Myocyte (in vitro differentiated cells): ENCODE results near the gene SF1. TPM values are rescaled to one million over a fixed set of nuclear protein-coding genes. Genes with fewer than 3 reads are reported as not detected.

Source experiments
- DNase-seq: peaks from one replicate; pipeline ENCODE4 v3.0.0-alpha.2; 2012; ENCODE audit warnings: low read depth
- total RNA-seq: library from RNA; depleted of rRNA; stranded (reverse); fragments of >200 nt; gene quantifications from 2 replicates; pipeline ENCODE4 v1.2.3, GENCODE V29; 2014

Gene SF1
- total RNA-seq, 1 donor from 2014 or later = 97.3 TPM

- no peak for DNase-seq
Observed at GRCh38 chr11:64801561-64802369, 23.4 kb upstream of the SF1 start.

GRCh38 chr11:64801158-64801464 is 22.8 kb upstream of the SF1 start:
- no peak for DNase-seq

GRCh38 chr11:64800303-64801157 is 22.2 kb upstream of the SF1 start:
- no peak for DNase-seq

- DNase-seq = no peak
Observed at GRCh38 chr11:64799623-64800302, 21.4 kb upstream of the SF1 start.

GRCh38 chr11:64799256-64799622 is 20.9 kb upstream of the SF1 start:
- no peak for DNase-seq

- no peak for DNase-seq
Observed at GRCh38 chr11:64796757-64797541, 18.6 kb upstream of the SF1 start.

- DNase-seq = no peak
Observed at GRCh38 chr11:64796047-64796756, 17.9 kb upstream of the SF1 start.

GRCh38 chr11:64794526-64794925 is 16.2 kb upstream of the SF1 start:
- no peak for DNase-seq

- DNase-seq = no peak
Observed at GRCh38 chr11:64793271-64794160, 15.2 kb upstream of the SF1 start.

GRCh38 chr11:64792482-64792881 is 14.1 kb upstream of the SF1 start:
- no peak for DNase-seq

GRCh38 chr11:64791781-64792291 is 13.5 kb upstream of the SF1 start:
- DNase-seq = no peak

- no peak for DNase-seq
Observed at GRCh38 chr11:64790205-64791095, 12.1 kb upstream of the SF1 start.

- no peak for DNase-seq
Observed at GRCh38 chr11:64789331-64790204, 11.2 kb upstream of the SF1 start.

GRCh38 chr11:64788321-64789215 is 10.2 kb upstream of the SF1 start:
- no peak for DNase-seq

- DNase-seq = peak; percentile 56
Observed at GRCh38 chr11:64787526-64788320, 9.4 kb upstream of the SF1 start.
